NCI-H748 (cell line): ENCODE data around the gene PEDS1.
A peak's percentile ranks its signal among the peaks of the same experiment; 100 is the strongest.
"Not testable (repeated sequence)": the region's sequence is repeated elsewhere in the genome, so short reads cannot be mapped to it uniquely, and the experiment has no call there.

Experiments used
- DNase-seq: peaks from one replicate; lab custom pipeline; 2025; ENCODE audit not compliant: unreplicated experiment; lab: John Stamatoyannopoulos, UW

The PEDS1 gene

GRCh38 chr20:50190251-50191064 lies 36.9 kb upstream of the PEDS1 start, which contains the start of gene CEBPB:
Gene CEBPB, plus strand, starts transcription at chr20:50190830. Its CDS starts 204 bp downstream, at chr20:50191034.
- peak; percentile 78 for DNase-seq

- peak; percentile 50 for DNase-seq
These were observed 36.2 kb upstream of the PEDS1 start for GRCh38 chr20:50189681-50190250.

- DNase-seq = no peak
These were observed 35.6 kb upstream of the PEDS1 start for GRCh38 chr20:50188879-50189680.

- no peak for DNase-seq
These were observed 34.8 kb upstream of the PEDS1 start for GRCh38 chr20:50188287-50188688.

GRCh38 chr20:50187403-50188051 lies 34.0 kb upstream of the PEDS1 start:
- no peak for DNase-seq

- DNase-seq = no peak
These were observed 33.5 kb upstream of the PEDS1 start for GRCh38 chr20:50186987-50187402.

GRCh38 chr20:50186151-50186885 lies 32.8 kb upstream of the PEDS1 start:
- peak; percentile 76 for DNase-seq

GRCh38 chr20:50185426-50185825 lies 31.9 kb upstream of the PEDS1 start:
- DNase-seq = no peak

- DNase-seq = no peak
These were observed 28.8 kb upstream of the PEDS1 start for GRCh38 chr20:50182346-50182745.

- DNase-seq = no peak
These were observed 27.8 kb upstream of the PEDS1 start for GRCh38 chr20:50181344-50181743.

GRCh38 chr20:50178672-50179071 lies 25.1 kb upstream of the PEDS1 start:
- DNase-seq = not testable (repeated sequence)

GRCh38 chr20:50175938-50176933 lies 22.7 kb upstream of the PEDS1 start:
- no peak for DNase-seq

- no peak for DNase-seq
These were observed 20.9 kb upstream of the PEDS1 start for GRCh38 chr20:50174456-50174855.

GRCh38 chr20:50172347-50173013 lies 19.0 kb upstream of the PEDS1 start:
- no peak for DNase-seq

GRCh38 chr20:50170549-50171220 lies 17.2 kb upstream of the PEDS1 start:
- DNase-seq = no peak

GRCh38 chr20:50169329-50169823 lies 15.9 kb upstream of the PEDS1 start:
- DNase-seq = peak; percentile 51

GRCh38 chr20:50165684-50166554 lies 12.4 kb upstream of the PEDS1 start:
- DNase-seq = peak; percentile 96
